Smooth muscle cell (in vitro differentiated cells): ENCODE data around the gene GNPAT. TPM values are rescaled to one million over a fixed set of nuclear protein-coding genes. Genes with fewer than 3 reads are reported as not detected.

Experiments used
- DNase-seq: peaks from one replicate; lab custom pipeline; 2025; ENCODE audit not compliant: unreplicated experiment; lab: John Stamatoyannopoulos, UW
- H2AFZ ChIP-seq: fragments of 200-600 bp; sonication (generic); 2 replicates; pipeline ENCODE4 v1.6.0; 2016; ENCODE audit warnings: antibody characterized with exemption, low read depth, mild to moderate bottlenecking
- H3F3A ChIP-seq: fragments of 200-600 bp; sonication (generic); 2 replicates; pipeline ENCODE4 v1.6.0; 2017; ENCODE audit warnings: antibody characterized with exemption, low read depth
- H3K27ac ChIP-seq: fragments of 200-600 bp; sonication (generic); 2 replicates; pipeline ENCODE4 v1.5.1; 2016; ENCODE audit warnings: low read depth, mild to moderate bottlenecking
- H3K27me3 ChIP-seq: fragments of 200-600 bp; sonication (generic); 2 replicates; pipeline ENCODE4 v1.6.1; 2016; ENCODE audit warnings: low read depth, mild to moderate bottlenecking
- H3K36me3 ChIP-seq: fragments of 200-600 bp; sonication (generic); 2 replicates; pipeline ENCODE4 v1.5.1; 2016; ENCODE audit warnings: low read depth
- H3K4me1 ChIP-seq: fragments of 200-600 bp; sonication (generic); 2 replicates; pipeline ENCODE4 v1.5.1; 2016; ENCODE audit warnings: low read depth
- H3K4me2 ChIP-seq: fragments of 200-600 bp; sonication (generic); 2 replicates; pipeline ENCODE4 v1.6.0; 2016; ENCODE audit warnings: mild to moderate bottlenecking
- H3K4me3 ChIP-seq: fragments of 200-600 bp; sonication (generic); 2 replicates; pipeline ENCODE4 v1.5.1; 2016; ENCODE audit warnings: mild to moderate bottlenecking
- H3K79me2 ChIP-seq: fragments of 200-600 bp; sonication (generic); 2 replicates; pipeline ENCODE4 v1.6.0; 2016; ENCODE audit warnings: low read depth, mild to moderate bottlenecking
- H3K9ac ChIP-seq: fragments of 200-600 bp; sonication (generic); 2 replicates; pipeline ENCODE4 v1.6.0; 2016; ENCODE audit warnings: low read depth
- H3K9me3 ChIP-seq: fragments of 200-600 bp; sonication (generic); replicated peaks from 2 replicates; pipeline ENCODE4 v1.5.1; 2016; ENCODE audit warnings: low read depth
- H4K20me1 ChIP-seq: fragments of 200-600 bp; sonication (generic); 2 replicates; pipeline ENCODE4 v1.6.0; 2016; ENCODE audit warnings: low read depth
- CTCF ChIP-seq: fragments of 200-600 bp; sonication (generic); IDR thresholded peaks from 2 replicates; pipeline ENCODE4 v1.5.1; 2017; ENCODE audit warnings: borderline replicate concordance, mild to moderate bottlenecking, antibody characterized with exemption; ENCODE audit not compliant: insufficient read depth, poor library complexity, severe bottlenecking
- WGBS: methylation state at CpG from one replicate; pipeline ENCODE4 v1.1.7; 2016; ENCODE audit warnings: low lambda C conversion rate; 5-methylcytosine and 5-hydroxymethylcytosine counted together
- polyA plus RNA-seq: library from polyadenylated mRNA; unstranded; fragments of >200 nt; fragmentation: Nextera tagmentation; extraction: Ambion mirVana; gene quantifications from 2 replicates; pipeline ENCODE4 v1.2.1, GENCODE V29; 2016
- total RNA-seq: library from RNA; depleted of rRNA; stranded (reverse); fragments of >200 nt; gene quantifications from 2 replicates; pipeline ENCODE4 v1.2.3, GENCODE V29; 2014

The GNPAT gene
- total and polyA plus RNA-seq, 2 experiments from 2014 or later = 43.9 to 45.8 TPM

DNA sequence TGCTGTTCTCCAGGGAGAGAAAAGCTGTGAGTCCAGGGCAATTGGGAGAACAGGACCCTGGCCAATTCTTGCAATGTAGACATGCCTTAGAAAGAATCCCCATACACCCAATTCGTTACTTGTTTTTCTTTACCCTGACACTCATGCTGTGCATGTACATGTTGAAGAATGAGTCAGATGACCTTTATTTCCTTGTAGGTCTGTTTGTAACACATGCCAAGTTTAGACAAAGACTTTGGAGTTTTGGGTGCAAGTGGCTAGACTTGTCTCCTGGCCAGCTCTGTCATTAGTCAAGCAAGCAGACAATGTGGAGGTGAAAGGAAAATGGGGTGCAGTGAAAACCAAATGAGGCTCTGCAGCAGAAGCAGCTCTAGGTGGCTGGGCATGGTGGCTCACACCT is 38.1 kb downstream of the GNPAT start:
- no peak for TF ChIP-seq CTCF
- Histone ChIP-seq H3K27ac (no peak overlapping the region), H3K36me3 (peaks cover 5% of the 10 kb centered on the region), H3K4me3 (no peak overlapping the region), H3K79me2 (no peaks in the 10 kb centered on the region), H2AFZ (no peak overlapping the region), H4K20me1 (no peaks in the 10 kb centered on the region), H3F3A (no peaks in the 10 kb centered on the region), H3K9me3 (no peaks in the 10 kb centered on the region), H3K4me1 (no peaks in the 10 kb centered on the region), H3K9ac (no peak overlapping the region), H3K27me3 (no peaks in the 10 kb centered on the region), H3K4me2 (no peak overlapping the region)
- whole genome bisulfite sequencing = 75% methylated on average over 1 of the region's 1 CpG
- no peak for DNase-seq

- H3K9ac ChIP-seq = no peak overlapping the region
- H2AFZ ChIP-seq = no peak overlapping the region
- no peaks in the 10 kb centered on the region for H3K79me2 ChIP-seq
- no peaks in the 10 kb centered on the region for H3K27me3 ChIP-seq
- 98% methylated on average over 7 of the region's 7 CpGs for WGBS
- H3K4me1 ChIP-seq = no peaks in the 10 kb centered on the region
- no peak for TF ChIP-seq CTCF
- H3K9me3 ChIP-seq = no peaks in the 10 kb centered on the region
- H3K36me3 ChIP-seq = peaks cover 5% of the 10 kb centered on the region
- no peak overlapping the region for H3K27ac ChIP-seq
- no peak overlapping the region for H3K4me2 ChIP-seq
- no peaks in the 10 kb centered on the region for H3F3A ChIP-seq
- no peak overlapping the region for H3K4me3 ChIP-seq
- no peaks in the 10 kb centered on the region for H4K20me1 ChIP-seq
- no peak for DNase-seq
Observed at GRCh38 chr1:231279683-231280082, 38.7 kb downstream of the GNPAT start.

DNA sequence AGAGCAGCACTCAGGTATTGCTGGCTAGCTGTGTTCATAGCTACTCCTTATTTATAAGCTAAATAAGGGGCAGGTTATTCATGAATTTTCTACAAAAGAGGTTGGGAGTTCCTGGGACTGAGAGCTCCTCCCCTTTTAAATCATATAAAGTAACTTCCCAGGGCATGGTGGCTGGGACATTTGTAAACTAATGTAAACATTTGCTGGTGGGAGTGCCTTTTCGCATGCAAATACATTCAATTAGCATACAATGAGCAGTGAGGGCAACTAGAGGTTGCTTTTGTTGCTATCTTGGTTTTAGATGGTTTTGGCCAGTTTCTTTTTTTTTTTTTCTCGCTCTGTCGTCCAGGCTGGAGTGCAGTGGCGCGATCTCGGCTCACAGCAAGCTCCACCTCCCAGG is 43.4 kb downstream of the GNPAT start:
- H3K27ac ChIP-seq = no peak overlapping the region
- H3K36me3 ChIP-seq = no peaks in the 10 kb centered on the region
- H3K79me2 ChIP-seq = no peaks in the 10 kb centered on the region
- no peak overlapping the region for H3K4me2 ChIP-seq
- WGBS = 92% methylated on average over 6 of the region's 6 CpGs
- no peak overlapping the region for H3K4me3 ChIP-seq
- H3K4me1 ChIP-seq = no peaks in the 10 kb centered on the region
- TF ChIP-seq CTCF = no peak
- no peak overlapping the region for H2AFZ ChIP-seq
- no peaks in the 10 kb centered on the region for H4K20me1 ChIP-seq
- H3F3A ChIP-seq = no peaks in the 10 kb centered on the region
- H3K27me3 ChIP-seq = no peaks in the 10 kb centered on the region
- no peak for DNase-seq
- no peaks in the 10 kb centered on the region for H3K9me3 ChIP-seq
- H3K9ac ChIP-seq = no peak overlapping the region

- no peak for TF ChIP-seq CTCF
- no peaks in the 10 kb centered on the region for H3F3A ChIP-seq
Observed at GRCh38 chr1:231286603-231287002, 45.6 kb downstream of the GNPAT start.

More at GRCh38 chr1:231286603-231287002, 45.6 kb downstream of the GNPAT start:
- Histone ChIP-seq H3K9me3 (no peaks in the 10 kb centered on the region), H3K27ac (no peak overlapping the region), H4K20me1 (no peaks in the 10 kb centered on the region), H3K36me3 (no peaks in the 10 kb centered on the region), H3K4me3 (no peak overlapping the region), H2AFZ (no peak overlapping the region), H3K4me1 (no peaks in the 10 kb centered on the region), H3K27me3 (no peaks in the 10 kb centered on the region), H3K9ac (no peak overlapping the region), H3K79me2 (no peaks in the 10 kb centered on the region), H3K4me2 (no peak overlapping the region)
- 95% methylated on average over 6 of the region's 6 CpGs for WGBS
- no peak for DNase-seq
